Ovary (tissue), 9 donors: ENCODE data around the gene ANGEL1. TPM values are rescaled to one million over a fixed set of nuclear protein-coding genes. Genes with fewer than 3 reads are reported as not detected.

Source experiments
- DNase-seq, 5 donors: peaks; one replicate each; pipeline ENCODE4 v3.0.0-alpha.2; 2019 to 2020
- H3K27ac ChIP-seq, 2 donors: fragments of 200-600 bp; one replicate each; pipeline versions ENCODE4 v1.5.1 to v1.8.0; 2019 to 2022
- H3K27me3 ChIP-seq: fragments of 200-600 bp; one replicate; pipeline ENCODE4 v1.8.0; 2022
- H3K36me3 ChIP-seq: fragments of 200-600 bp; sonication (generic); one replicate; pipeline ENCODE4 v1.5.1; 2019
- H3K4me1 ChIP-seq: one replicate; pipeline ENCODE4 v1.8.1; 2013; ENCODE audit warnings: mild to moderate bottlenecking, moderate library complexity; ENCODE audit not compliant: insufficient read depth
- H3K4me3 ChIP-seq: fragments of 200-600 bp; sonication (generic); one replicate; pipeline ENCODE4 v1.5.1; 2017
- H3K9me3 ChIP-seq, 2 donors: fragments of 200-600 bp in 1 of 2; sonication (generic) in 1 of 2; one replicate each; pipeline versions ENCODE4 v1.5.1 to v1.8.1; 2013 to 2019; ENCODE audit warnings: mild to moderate bottlenecking in 1 of 2, moderate library complexity in 1 of 2
- CTCF ChIP-seq, 3 donors: fragments of 450-650 bp in 2 of 3; fragments of 200-600 bp in 1 of 3; IDR thresholded peaks; one replicate each; pipeline versions ENCODE4 v1.5.1 to v1.8.0; 2016 to 2022; ENCODE audit warnings: antibody characterized with exemption in 3 of 3, mild to moderate bottlenecking in 1 of 3
- EP300 ChIP-seq: sonication (generic); formaldehyde crosslinking; IDR thresholded peaks from one replicate; pipeline ENCODE4 v1.6.1; 2017; ENCODE audit warnings: antibody characterized with exemption
- POLR2A ChIP-seq: fragments of 450-650 bp; IDR thresholded peaks from one replicate; pipeline ENCODE4 v1.6.1; 2017; ENCODE audit warnings: antibody characterized with exemption, mild to moderate bottlenecking, moderate library complexity
- WGBS, 3 donors: extraction: QIAGEN DNeasy Blood & Tissue Kit in 1 of 3; methylation state at CpG; one replicate each; pipeline versions ENCODE4 v1.1.5 to v1.1.7; 2013 to 2017; 5-methylcytosine and 5-hydroxymethylcytosine counted together
- intact Hi-C, 4 donors: fragments of 100-400 bp; cut with DNase I; formaldehyde crosslinking; loops; one replicate each; pipeline versions ENCODE4 v1.11.0 to v1.15.1; 2022 to 2023
- polyA plus RNA-seq, 2 donors: library from polyadenylated mRNA; stranded (reverse); fragments of 200-250 nt in 1 of 2; fragments of 350-450 nt in 1 of 2; fragmentation: Illumina TruSeq in 1 of 2; extraction: RNeasy Lipid Tissue Mini Kit (QIAGEN cat#74804) in 1 of 2; gene quantifications; one replicate each; pipeline ENCODE4 v1.2.3, GENCODE V29; 2013 to 2014
- total RNA-seq, 7 donors: library from RNA; depleted of rRNA in 2 of 7; stranded (reverse); fragments of >200 nt in 2 of 7; fragmentation: NEBNext Ultra II Directional in 3 of 7; extraction: Animal tissue kit (Norgen Biotek cat#: 25700) in 3 of 7; gene quantifications; one replicate each; pipeline versions ENCODE4 v1.1.0 to v1.2.4, GENCODE V29; 2016 to 2023
- donor health status: DM: no; HTN: no; CAD: no; lungs with moderate emphysema.
- donor health status: DM: no; HTN: no; CAD: no.
- donor health status: Bipolar disorder and iron deficiency.
- donor health status: DM: yes; HTN: yes; CAD: no.
- donor health status: DM: no; HTN: no; CAD: no.
- donor health status: DM: yes; HTN: yes; CAD: no.

Gene ANGEL1
- total and polyA plus RNA-seq, 9 donors = 13.8 to 26.0 (median 19.4) TPM

GRCh38 chr14:76782115-76782884, 30.4 kb downstream of the ANGEL1 start:
- H3K27ac ChIP-seq = peak overlapping the region; percentile 22 to 35
- intact Hi-C loops = loop anchor here in 2 of 4 donors (10.0 kb wide), 2 partner anchors 67 to 77 kb away; no protein-coding TSS in a partner anchor
- H3K4me3 ChIP-seq = no peak overlapping the region
- peaks cover 8% of the 10 kb centered on the region for H3K4me1 ChIP-seq
- no peaks in the 10 kb centered on the region for H3K36me3 ChIP-seq
- TF ChIP-seq EP300 (no peak), CTCF (IDR thresholded peaks at IDR 0.05) (no peak), POLR2A (no peak)
- DNase-seq = peak in 2 of 5 donors; percentile 20 to 45
- WGBS, 3 donors = 64 to 71% (median 66%) methylated on average over 10 of the region's 10 CpGs
- no peaks in the 10 kb centered on the region for H3K9me3 ChIP-seq
- H3K27me3 ChIP-seq = no peaks in the 10 kb centered on the region

DNA sequence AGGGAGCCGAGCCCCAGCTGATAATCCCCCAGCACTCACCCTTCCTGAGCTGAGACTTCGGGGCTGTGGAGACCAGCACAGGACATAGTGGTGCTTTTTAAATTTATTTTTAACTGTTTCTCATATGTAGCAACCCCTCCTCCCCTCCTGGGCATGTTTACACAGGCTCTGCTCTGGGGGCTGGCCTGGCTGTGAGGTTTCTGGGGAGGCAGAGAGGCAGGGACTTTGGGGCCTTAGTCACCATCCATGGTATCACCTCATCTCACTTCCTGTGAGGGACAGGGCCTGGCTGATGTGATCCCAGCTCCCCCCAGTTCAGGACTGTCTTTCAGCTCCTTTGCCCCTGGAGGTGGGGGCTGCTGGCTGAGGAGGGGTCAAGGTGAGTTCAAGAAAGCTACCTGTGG, 31.0 kb downstream of the ANGEL1 start:
- DNase-seq = peak in 1 of 5 donors; percentile 22
- Histone ChIP-seq H3K4me1 (peaks cover 8% of the 10 kb centered on the region), H3K27me3 (no peaks in the 10 kb centered on the region), H3K36me3 (no peaks in the 10 kb centered on the region), H3K27ac (peak overlapping the region; percentile 22 to 35), H3K9me3 (no peaks in the 10 kb centered on the region), H3K4me3 (no peak overlapping the region)
- intact Hi-C loops = loop anchor here in 2 of 4 donors (10.0 kb wide), 2 partner anchors 67 to 77 kb away; no protein-coding TSS in a partner anchor
- 55 to 63% (median 56%) methylated on average over 2 of the region's 2 CpGs for WGBS, 3 donors
- no peak for TF ChIP-seq CTCF (IDR thresholded peaks at IDR 0.05)
- no peak for TF ChIP-seq EP300
- no peak for TF ChIP-seq POLR2A

GRCh38 chr14:76780875-76781647, 31.6 kb downstream of the ANGEL1 start:
- WGBS, 3 donors = 60 to 67% (median 66%) methylated on average over 11 of the region's 11 CpGs
- Histone ChIP-seq H3K4me1 (peaks cover 8% of the 10 kb centered on the region), H3K27ac (no peak overlapping the region), H3K9me3 (no peaks in the 10 kb centered on the region), H3K27me3 (no peaks in the 10 kb centered on the region), H3K36me3 (no peaks in the 10 kb centered on the region), H3K4me3 (no peak overlapping the region)
- DNase-seq = peak in 3 of 5 donors; percentile 33 to 69 (median 58)
- TF ChIP-seq EP300 (no peak), CTCF (IDR thresholded peaks at IDR 0.05) (no peak), POLR2A (no peak)
- intact Hi-C loops = loop anchor here in 2 of 4 donors (10.0 kb wide), 2 partner anchors 66 to 76 kb away; no protein-coding TSS in a partner anchor

DNA sequence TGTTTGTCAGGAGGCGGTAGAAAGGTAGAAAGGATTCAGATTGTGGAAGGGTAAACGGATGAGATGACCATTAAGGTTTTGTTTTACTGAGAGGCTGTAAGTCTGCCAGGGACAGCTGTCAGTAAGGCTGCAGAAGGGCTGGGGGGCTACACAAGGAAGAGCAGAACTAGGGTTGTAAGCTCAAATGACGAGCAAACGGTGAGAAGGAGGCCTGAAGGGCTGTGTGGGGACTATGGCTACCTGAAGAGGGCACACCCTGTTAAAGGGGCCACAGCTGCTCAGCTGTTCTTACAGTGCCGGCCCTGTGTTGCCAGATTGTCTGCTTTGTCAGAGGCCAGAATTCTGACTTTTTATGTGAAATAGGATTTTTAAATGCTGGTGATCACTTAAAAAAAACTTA, 32.3 kb downstream of the ANGEL1 start:
- intact Hi-C loops = loop anchor here in 2 of 4 donors (10.0 kb wide), 2 partner anchors 66 to 76 kb away; no protein-coding TSS in a partner anchor
- DNase-seq = no peak
- Histone ChIP-seq H3K36me3 (no peaks in the 10 kb centered on the region), H3K9me3 (no peaks in the 10 kb centered on the region), H3K4me3 (no peak overlapping the region), H3K4me1 (peaks cover 6% of the 10 kb centered on the region), H3K27me3 (no peaks in the 10 kb centered on the region), H3K27ac (no peak overlapping the region)
- 50 to 67% (median 52%) methylated on average over 5 of the region's 5 CpGs for WGBS, 3 donors
- no peak for TF ChIP-seq POLR2A
- TF ChIP-seq CTCF (IDR thresholded peaks at IDR 0.05) = no peak
- TF ChIP-seq EP300 = no peak
